Panc1 (cell line): Measurements from ENCODE around the gene PRDX6. TPM values are rescaled to one million over a fixed set of nuclear protein-coding genes. Genes with fewer than 3 reads are reported as not detected.

Experiments
- ATAC-seq: fragments of 200-7000 bp; cut with Tn5 transposase; 2 replicates; pipeline ENCODE4 v1.9.1; 2020; ENCODE audit warnings: mild to moderate bottlenecking, moderate library complexity
- BruUV-seq: library from RNA; stranded (reverse); fragments of 400-500 nt; replicated peaks from 2 replicates; lab custom pipeline; 2021; lab: Mats Ljungman, UMichigan
- CTCF ChIA-PET: fragments of 300-600 bp; sonication (Branson Sonifier 250); formaldehyde crosslinking; loops from one replicate; lab custom pipeline; 2022; ENCODE audit warnings: antibody characterized with exemption; lab: Charles Lee
- POLR2A ChIA-PET: fragments of 300-600 bp; sonication (Branson Sonifier 250); formaldehyde crosslinking; loops from one replicate; lab custom pipeline; 2022; ENCODE audit warnings: antibody characterized with exemption; lab: Charles Lee
- DNase-seq: peaks from one replicate; pipeline ENCODE4 v3.0.0-alpha.2; 2010; ENCODE audit warnings: low read depth, low spot score
- H3K27ac ChIP-seq: 2 replicates; pipeline ENCODE4 v1.5.1; 2011; ENCODE audit warnings: mild to moderate bottlenecking, low read length, inconsistent platforms
- H3K27me3 ChIP-seq: fragments of 200-500 bp; sonication (Bioruptor generic); 2 replicates; pipeline ENCODE4 v1.6.0; 2014; ENCODE audit warnings: low read length, inconsistent platforms; ENCODE audit not compliant: control insufficient read depth, insufficient read depth
- H3K36me3 ChIP-seq: fragments of 200-500 bp; sonication (Bioruptor generic); 2 replicates; pipeline ENCODE4 v1.5.1; 2014; ENCODE audit warnings: inconsistent platforms, mild to moderate bottlenecking, low read length, moderate library complexity; ENCODE audit not compliant: control insufficient read depth, insufficient read depth
- H3K4me1 ChIP-seq: 2 replicates; pipeline ENCODE4 v1.5.1; 2011; ENCODE audit warnings: inconsistent platforms, mild to moderate bottlenecking, low read length, moderate library complexity; ENCODE audit not compliant: control insufficient read depth, insufficient read depth
- H3K4me3 ChIP-seq, 2 experiments: 2 replicates each; pipeline ENCODE4 v1.5.1; 2011 to 2012; ENCODE audit warnings: low read depth in 2 of 2, low read length in 2 of 2, mild to moderate bottlenecking in 2 of 2, inconsistent platforms in 1 of 2, moderate library complexity in 1 of 2
- H3K9me3 ChIP-seq: fragments of 200-500 bp; sonication (Bioruptor generic); 2 replicates; pipeline ENCODE4 v1.5.1; 2014; ENCODE audit warnings: low read depth, mild to moderate bottlenecking, inconsistent platforms, low read length, moderate library complexity; ENCODE audit not compliant: control insufficient read depth, insufficient read depth
- POLR2AphosphoS5 ChIP-seq: IDR thresholded peaks from 2 replicates; pipeline ENCODE4 v1.6.1; 2012; ENCODE audit warnings: mild to moderate bottlenecking, low read depth, low read length, moderate library complexity
- SIN3A ChIP-seq: IDR thresholded peaks from 2 replicates; pipeline ENCODE4 v1.6.1; 2012; ENCODE audit warnings: low read depth, mild to moderate bottlenecking, low read length, moderate library complexity, borderline replicate concordance; ENCODE audit not compliant: insufficient read depth
- TCF7L2 ChIP-seq: IDR thresholded peaks from 2 replicates; pipeline ENCODE4 v1.6.1; 2011; ENCODE audit warnings: mild to moderate bottlenecking, low read depth, low read length, inconsistent platforms
- in situ Hi-C: cut with HindIII; loops from 2 replicates; pipeline ENCODE4 v1.10.0; 2016; ENCODE audit warnings: low sequenced_read_pairs, low pct_unique_long_range_greater_than_20kb
- intact Hi-C: fragments of 100-400 bp; cut with micrococcal nuclease; formaldehyde crosslinking; loops from one replicate; pipeline ENCODE4 v1.10.0; 2022; ENCODE audit not compliant: unreplicated experiment
- total RNA-seq: library from RNA; stranded (reverse); gene quantifications from one replicate; pipeline ENCODE4 v1.2.1, GENCODE V29; 2021; ENCODE audit not compliant: unreplicated experiment
- TF ChIP-seq, protein P1 (sequence below): fragments of 450-650 bp; IDR thresholded peaks from 2 replicates; pipeline ENCODE4 v1.5.1; 2017; ENCODE audit warnings: mild to moderate bottlenecking
- TF ChIP-seq, protein P2 (sequence below), 2 experiments: IDR thresholded peaks; 2 replicates each; pipeline ENCODE4 v1.6.1; 2011 to 2012; ENCODE audit warnings: low read depth in 2 of 2, control low read depth in 1 of 2, low read length in 1 of 2, mild to moderate bottlenecking in 1 of 2, moderate library complexity in 1 of 2; ENCODE audit not compliant: insufficient read depth in 1 of 2

The PRDX6 gene
- total RNA-seq, 1 experiment from 2014 or later: 157 TPM

DNA sequence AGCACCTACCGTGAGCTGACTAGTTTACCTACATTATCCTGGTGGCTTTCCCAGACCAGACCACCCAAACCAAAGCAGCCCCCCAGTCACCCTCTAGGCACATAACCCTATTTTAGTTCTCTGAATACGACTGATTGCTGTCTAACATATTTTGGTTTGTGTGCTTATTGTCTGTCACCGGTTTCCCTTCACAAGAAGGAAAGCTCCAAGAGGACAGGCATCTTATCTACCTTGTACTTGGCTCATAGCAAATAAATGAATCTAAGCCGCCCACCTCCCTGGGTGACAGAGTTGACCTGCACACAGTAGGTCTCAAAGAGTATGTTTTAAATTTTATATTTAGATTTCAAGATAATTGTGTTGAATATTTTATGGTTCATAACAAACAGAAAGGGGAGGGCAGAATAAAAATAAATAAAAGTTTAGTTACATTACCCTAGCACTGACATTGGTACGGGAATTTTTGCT is 904 bp upstream of the PRDX6 start:
- H3K27ac ChIP-seq: peak overlapping the region; percentile 85
- DNase-seq (no peak), ATAC-seq (no peak)
- no TSS peak for BruUV-seq
- intact Hi-C loops (loop anchor here (2.0 kb wide), 1 partner anchor 43 kb away; no protein-coding TSS in a partner anchor), in situ Hi-C loops (no loop called here)
- TF ChIP-seq SIN3A (no peak), TCF7L2 (no peak), POLR2AphosphoS5 (no peak)
- TF ChIP-seq, protein P1, sequence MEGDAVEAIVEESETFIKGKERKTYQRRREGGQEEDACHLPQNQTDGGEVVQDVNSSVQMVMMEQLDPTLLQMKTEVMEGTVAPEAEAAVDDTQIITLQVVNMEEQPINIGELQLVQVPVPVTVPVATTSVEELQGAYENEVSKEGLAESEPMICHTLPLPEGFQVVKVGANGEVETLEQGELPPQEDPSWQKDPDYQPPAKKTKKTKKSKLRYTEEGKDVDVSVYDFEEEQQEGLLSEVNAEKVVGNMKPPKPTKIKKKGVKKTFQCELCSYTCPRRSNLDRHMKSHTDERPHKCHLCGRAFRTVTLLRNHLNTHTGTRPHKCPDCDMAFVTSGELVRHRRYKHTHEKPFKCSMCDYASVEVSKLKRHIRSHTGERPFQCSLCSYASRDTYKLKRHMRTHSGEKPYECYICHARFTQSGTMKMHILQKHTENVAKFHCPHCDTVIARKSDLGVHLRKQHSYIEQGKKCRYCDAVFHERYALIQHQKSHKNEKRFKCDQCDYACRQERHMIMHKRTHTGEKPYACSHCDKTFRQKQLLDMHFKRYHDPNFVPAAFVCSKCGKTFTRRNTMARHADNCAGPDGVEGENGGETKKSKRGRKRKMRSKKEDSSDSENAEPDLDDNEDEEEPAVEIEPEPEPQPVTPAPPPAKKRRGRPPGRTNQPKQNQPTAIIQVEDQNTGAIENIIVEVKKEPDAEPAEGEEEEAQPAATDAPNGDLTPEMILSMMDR: no peak
- TF ChIP-seq, protein P2, sequence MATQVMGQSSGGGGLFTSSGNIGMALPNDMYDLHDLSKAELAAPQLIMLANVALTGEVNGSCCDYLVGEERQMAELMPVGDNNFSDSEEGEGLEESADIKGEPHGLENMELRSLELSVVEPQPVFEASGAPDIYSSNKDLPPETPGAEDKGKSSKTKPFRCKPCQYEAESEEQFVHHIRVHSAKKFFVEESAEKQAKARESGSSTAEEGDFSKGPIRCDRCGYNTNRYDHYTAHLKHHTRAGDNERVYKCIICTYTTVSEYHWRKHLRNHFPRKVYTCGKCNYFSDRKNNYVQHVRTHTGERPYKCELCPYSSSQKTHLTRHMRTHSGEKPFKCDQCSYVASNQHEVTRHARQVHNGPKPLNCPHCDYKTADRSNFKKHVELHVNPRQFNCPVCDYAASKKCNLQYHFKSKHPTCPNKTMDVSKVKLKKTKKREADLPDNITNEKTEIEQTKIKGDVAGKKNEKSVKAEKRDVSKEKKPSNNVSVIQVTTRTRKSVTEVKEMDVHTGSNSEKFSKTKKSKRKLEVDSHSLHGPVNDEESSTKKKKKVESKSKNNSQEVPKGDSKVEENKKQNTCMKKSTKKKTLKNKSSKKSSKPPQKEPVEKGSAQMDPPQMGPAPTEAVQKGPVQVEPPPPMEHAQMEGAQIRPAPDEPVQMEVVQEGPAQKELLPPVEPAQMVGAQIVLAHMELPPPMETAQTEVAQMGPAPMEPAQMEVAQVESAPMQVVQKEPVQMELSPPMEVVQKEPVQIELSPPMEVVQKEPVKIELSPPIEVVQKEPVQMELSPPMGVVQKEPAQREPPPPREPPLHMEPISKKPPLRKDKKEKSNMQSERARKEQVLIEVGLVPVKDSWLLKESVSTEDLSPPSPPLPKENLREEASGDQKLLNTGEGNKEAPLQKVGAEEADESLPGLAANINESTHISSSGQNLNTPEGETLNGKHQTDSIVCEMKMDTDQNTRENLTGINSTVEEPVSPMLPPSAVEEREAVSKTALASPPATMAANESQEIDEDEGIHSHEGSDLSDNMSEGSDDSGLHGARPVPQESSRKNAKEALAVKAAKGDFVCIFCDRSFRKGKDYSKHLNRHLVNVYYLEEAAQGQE (IDR thresholded peaks at IDR 0.05; ENCODE audit: insufficient read depth in 1 of 2, low read depth in 2 of 2, low read length in 1 of 2): no peak
- H3K4me3 ChIP-seq: peak overlapping the region; percentile 80
- no peaks in the 10 kb centered on the region for H3K27me3 ChIP-seq
- H3K9me3 ChIP-seq: no peaks in the 10 kb centered on the region
- ChIA-PET CTCF (interaction anchor here (0.5 kb wide), 1 partner anchor 31 kb away, joined by 3 read pairs; no protein-coding TSS in a partner anchor), POLR2A (no interaction called here)
- H3K36me3 ChIP-seq: peaks cover 15% of the 10 kb centered on the region
- peaks cover 36% of the 10 kb centered on the region for H3K4me1 ChIP-seq

DNA sequence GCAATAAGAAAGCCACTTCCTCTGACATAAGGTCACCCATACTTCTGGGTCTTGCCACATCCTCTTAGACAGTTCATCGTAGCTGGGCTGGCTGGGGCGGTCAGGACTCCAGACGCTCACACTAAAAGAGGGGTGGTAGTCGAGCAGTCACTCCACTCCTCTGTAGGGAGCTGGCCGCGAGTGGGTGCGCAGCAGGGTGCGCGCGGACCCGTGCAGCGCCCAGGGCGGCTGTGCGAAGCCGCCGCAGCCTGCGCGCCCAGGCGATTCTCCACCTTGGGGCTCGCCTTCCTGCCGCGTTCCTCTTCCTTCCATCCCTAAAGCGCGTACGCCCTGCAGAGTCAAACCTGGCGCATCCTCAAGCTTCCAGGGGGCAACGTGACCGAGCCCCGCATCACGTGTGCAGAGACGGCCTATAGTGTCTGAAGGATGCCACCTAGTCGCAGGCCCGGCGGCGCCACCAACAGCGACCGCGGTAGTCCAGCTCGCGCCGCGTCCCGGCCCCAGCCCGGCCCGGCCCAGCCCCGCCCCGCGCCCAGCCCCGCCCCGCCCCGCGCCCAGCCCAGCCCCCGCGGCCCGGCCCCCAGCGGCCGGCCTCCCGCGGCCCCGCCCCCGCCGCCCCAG is 360 bp upstream of the PRDX6 start:
- in situ Hi-C loops (no loop called here), intact Hi-C loops (loop anchor here (2.0 kb wide), 1 partner anchor 44 kb away; no protein-coding TSS in a partner anchor)
- ChIA-PET POLR2A (no interaction called here), CTCF (interaction anchor here (0.5 kb wide), 1 partner anchor 30 kb away, joined by 3 read pairs; no protein-coding TSS in a partner anchor)
- DNase-seq (no peak), ATAC-seq (peak; percentile 95)
- Histone ChIP-seq H3K4me1 (peaks cover 36% of the 10 kb centered on the region), H3K9me3 (no peaks in the 10 kb centered on the region), H3K4me3 (peak overlapping the region; percentile 80 to 95), H3K36me3 (peaks cover 19% of the 10 kb centered on the region), H3K27me3 (no peaks in the 10 kb centered on the region), H3K27ac (peak overlapping the region; percentile 85)
- TF ChIP-seq SIN3A: 0 out of 2 replicates have a peak, but pooled peaks have one; percentile 35
- TF ChIP-seq, protein P1: no peak
- no peak for TF ChIP-seq TCF7L2
- TF ChIP-seq, protein P2 (IDR thresholded peaks at IDR 0.05; ENCODE audit: insufficient read depth in 1 of 2, low read depth in 2 of 2, low read length in 1 of 2): no peak
- peak; percentile 67; the same call in 1 of the 2 replicates for TF ChIP-seq POLR2AphosphoS5
- BruUV-seq: no TSS peak
